GM19240 (cell line): ENCODE measurements around the gene KIF7.
"Not testable (repeated sequence)": the region's sequence is repeated elsewhere in the genome, so short reads cannot be mapped to it uniquely, and the experiment has no call there.

Source experiments
- DNase-seq: peaks from one replicate; pipeline ENCODE4 v3.0.0; 2011; ENCODE audit warnings: low spot score; ENCODE audit not compliant: insufficient read length

The KIF7 gene

GRCh38 chr15:89621547-89621946 lies 33.7 kb downstream of the KIF7 start:
- DNase-seq, result no peak

GRCh38 chr15:89616228-89616627 lies 39.0 kb downstream of the KIF7 start:
- no peak for DNase-seq

- no peak for DNase-seq
These were observed 40.1 kb downstream of the KIF7 start for GRCh38 chr15:89615135-89615534.

- no peak for DNase-seq
These were observed 41.1 kb downstream of the KIF7 start for GRCh38 chr15:89614164-89614563.

- no peak for DNase-seq
These were observed 42.2 kb downstream of the KIF7 start for GRCh38 chr15:89613031-89613430.

GRCh38 chr15:89611317-89611716 lies 44.0 kb downstream of the KIF7 start:
- no peak for DNase-seq

- DNase-seq, result no peak
These were observed 56.2 kb downstream of the KIF7 start for GRCh38 chr15:89599021-89599420.

GRCh38 chr15:89593018-89593417 lies 62.2 kb downstream of the KIF7 start:
- DNase-seq, result no peak

GRCh38 chr15:89591834-89592233 lies 63.4 kb downstream of the KIF7 start:
- DNase-seq, result no peak

- DNase-seq, result no peak
These were observed 67.3 kb downstream of the KIF7 start for GRCh38 chr15:89587955-89588354.

GRCh38 chr15:89586651-89587050 lies 68.6 kb downstream of the KIF7 start:
- DNase-seq, result no peak

GRCh38 chr15:89580747-89581146 lies 74.5 kb downstream of the KIF7 start:
- not testable (repeated sequence) for DNase-seq

GRCh38 chr15:89578146-89578545 lies 77.1 kb downstream of the KIF7 start:
- no peak for DNase-seq
